ENCODE measurements around the gene SLC23A3. TPM values are rescaled to one million over a fixed set of nuclear protein-coding genes. Genes with fewer than 3 reads are reported as not detected.

Gene SLC23A3
- total and polyA plus RNA-seq, 9 of the 15 experiments (the other 6 are each of a cell fraction or from before 2014, with no cell fraction given), result 0.06 to 0.64 (median 0.16) TPM

GRCh38 chr2:219215871-219216534 is 46.2 kb upstream of the SLC23A3 start:
- intact Hi-C loops (cut with micrococcal nuclease) (no loop called here), in situ Hi-C loops (cut with MboI) (no loop called here)
- WGBS (ENCODE audit: insufficient coverage, low coverage, missing lambda C conversion rate), result 89% methylated on average over 8 of the region's 27 CpGs
- Histone ChIP-seq H3K27ac (ENCODE audit: extremely low read depth, low read depth, low read length) (no peak overlapping the region; the same call in 2 of the 3 replicates), H3K9ac (ENCODE audit: insufficient read depth in 1 of 2, low read depth in 2 of 2, low read length in 2 of 2) (peak overlapping the region in 1 of 2 experiments; percentile 55; a peak in 1 of 4 replicates), H3K9me1 (ENCODE audit: control insufficient read depth, insufficient read depth, low read length) (no peaks in the 10 kb centered on the region), H3K36me3 (ENCODE audit: control insufficient read depth, insufficient read depth, low read length) (peaks cover 69% of the 10 kb centered on the region), H3K9me3 (replicated peaks; ENCODE audit: control insufficient read depth, insufficient read depth, low read depth, low read length) (no peaks in the 10 kb centered on the region), H3K27me3 (ENCODE audit: control insufficient read depth in 2 of 2, insufficient read depth in 2 of 2, low read length in 2 of 2) (no peaks in the 10 kb centered on the region), H3K4me3 (no peak overlapping the region), H3K4me1 (replicated peaks in 1 of 2; ENCODE audit: control insufficient read depth in 2 of 2, insufficient read depth in 2 of 2, low read length in 2 of 2) (peaks cover 13 to 47% of the 10 kb centered on the region in 2 experiments; a peak in 4 of 5 replicates), H3K79me2 (ENCODE audit: control insufficient read depth, insufficient read depth, low read length) (peaks cover 27% of the 10 kb centered on the region), H3K4me2 (ENCODE audit: insufficient read depth, low read length) (no peak overlapping the region), H4K20me1 (replicated peaks; ENCODE audit: control insufficient read depth, insufficient read depth, low read length) (0 out of 2 replicates have a peak, but pooled peaks cover 2% of the 10 kb centered on the region), H2AFZ (ENCODE audit: low read depth, low read length) (no peak overlapping the region)
- DNase-seq (ENCODE audit: extremely low read depth in 1 of 4, low spot score in 3 of 4) (no peak), FAIRE-seq (no peak), ATAC-seq (no peak)
- no TSS peak for BruUV-seq (replicated peaks)
- ChIA-PET POLR2A (interaction anchor here (0.8 to 1.2 kb wide), 3 partner anchors 9 to 10 kb away, joined by 3 to 4 read pairs (median 3); no protein-coding TSS in a partner anchor), CTCF (ENCODE audit: low intra/inter-chr PET ratio) (no interaction called here)
- no peak for TF ChIP-seq ZNF75A (CRISPR knock-in tag; IDR thresholded peaks at IDR 0.05)
- peak; percentile 37 for TF ChIP-seq RBFOX2 (IDR thresholded peaks at IDR 0.05; ENCODE audit: low read depth, low read length)
- TF ChIP-seq PREB (CRISPR knock-in tag; IDR thresholded peaks at IDR 0.05), result no peak
- no peak for TF ChIP-seq CTBP1 (IDR thresholded peaks at IDR 0.05; ENCODE audit: borderline replicate concordance)
